Esophagus mucosa (tissue), 1 donor: ENCODE measurements around the gene FOSL1. TPM values are rescaled to one million over a fixed set of nuclear protein-coding genes. Genes with fewer than 3 reads are reported as not detected.

ENCODE experiments used
- ATAC-seq: fragments of 200-7000 bp; cut with Tn5 transposase; one replicate; pipeline ENCODE4 v1.9.1; 2020
- total RNA-seq: library from RNA; stranded (reverse); gene quantifications from one replicate; pipeline ENCODE4 v1.2.4, GENCODE V29; 2023
- donor health status: DM: yes; HTN: yes; CAD: no.

FOSL1 gene
- total RNA-seq, 1 donor from 2014 or later, result 28.9 TPM

DNA sequence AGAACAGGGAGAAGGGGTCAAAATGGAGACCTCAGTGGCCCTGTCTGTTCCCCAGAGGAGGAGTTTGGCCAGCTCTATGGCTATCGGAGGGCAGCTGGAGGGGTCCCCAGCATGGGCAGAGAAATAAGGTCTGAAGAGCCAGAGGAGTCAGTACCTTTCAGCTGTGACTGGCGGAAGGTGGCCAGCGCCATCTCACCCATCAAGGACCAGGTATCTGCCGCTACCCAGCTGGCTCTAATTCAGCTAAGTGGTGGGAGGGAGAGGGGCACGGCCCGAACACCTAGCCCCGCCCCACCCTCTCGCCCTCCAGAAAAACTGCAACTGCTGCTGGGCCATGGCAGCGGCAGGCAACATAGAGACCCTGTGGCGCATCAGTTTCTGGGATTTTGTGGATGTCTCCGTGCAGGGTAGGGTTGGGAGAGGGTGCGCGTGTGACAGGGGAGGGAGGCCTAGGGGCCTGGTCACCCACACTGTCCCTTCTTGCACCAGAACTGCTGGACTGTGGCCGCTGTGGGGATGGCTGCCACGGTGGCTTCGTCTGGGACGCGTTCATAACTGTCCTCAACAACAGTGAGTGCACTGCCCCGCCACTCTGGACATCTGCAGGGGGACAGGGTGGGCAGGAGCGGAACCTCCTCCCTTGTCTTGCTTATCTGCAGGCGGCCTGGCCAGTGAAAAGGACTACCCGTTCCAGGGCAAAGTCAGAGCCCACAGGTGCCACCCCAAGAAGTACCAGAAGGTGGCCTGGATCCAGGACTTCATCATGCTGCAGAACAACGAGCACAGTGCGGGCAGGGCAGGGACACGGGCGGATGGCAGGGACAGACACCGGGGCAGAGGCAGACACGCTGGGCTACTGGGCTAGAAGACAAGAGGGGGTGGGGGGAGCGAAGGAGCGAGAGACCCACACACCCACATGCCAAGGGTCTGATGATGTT is 17.8 kb downstream of the FOSL1 start:
- ATAC-seq, result no peak

DNA sequence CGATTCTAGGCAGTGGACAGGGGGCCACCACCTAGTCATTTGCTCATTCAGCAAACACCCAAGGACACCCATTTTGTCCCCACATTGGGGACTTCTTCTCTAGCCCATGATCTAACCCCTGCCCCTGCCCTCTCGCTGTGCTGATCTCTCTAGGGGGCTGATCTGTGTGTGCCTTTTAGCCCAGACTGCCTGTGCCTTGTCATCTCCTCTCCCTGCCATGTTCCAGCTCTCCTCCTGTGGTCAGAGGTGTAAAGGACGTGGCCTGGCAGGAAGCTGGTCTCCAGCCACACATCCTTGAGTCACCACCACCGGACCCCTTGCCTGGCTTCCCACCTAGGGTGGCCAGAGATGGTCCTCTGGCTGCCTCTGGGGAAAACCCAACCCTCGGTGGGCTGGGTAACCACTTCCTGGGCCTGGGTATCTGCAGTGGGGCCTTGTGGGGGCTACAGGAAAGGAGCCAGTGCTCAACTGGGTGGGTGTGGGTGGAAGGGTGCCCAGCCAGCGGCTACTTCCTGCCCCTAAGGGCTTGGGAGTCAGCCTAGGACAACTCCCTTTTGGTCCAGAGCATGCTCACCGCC is 19.3 kb downstream of the FOSL1 start:
- no peak for ATAC-seq

DNA sequence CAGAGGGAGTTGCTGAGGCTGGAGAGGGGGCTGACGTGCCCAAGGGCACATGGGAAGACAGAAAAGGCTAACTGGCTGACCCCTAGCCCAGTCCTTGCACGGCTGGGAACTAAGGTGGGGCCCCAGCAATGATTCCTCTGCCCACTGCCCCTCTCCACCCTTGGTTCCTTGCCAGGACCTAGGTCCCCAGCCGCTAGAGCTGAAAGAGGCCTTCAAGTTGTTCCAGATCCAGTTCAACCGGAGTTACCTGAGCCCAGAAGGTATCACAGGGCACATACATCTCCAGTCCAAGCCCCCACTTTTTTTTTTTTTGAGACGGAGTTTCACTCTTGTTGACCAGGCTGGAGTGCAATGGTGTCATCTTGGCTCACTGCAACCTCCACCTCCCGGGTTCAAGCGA is 20.2 kb downstream of the FOSL1 start:
- ATAC-seq, result no peak

DNA sequence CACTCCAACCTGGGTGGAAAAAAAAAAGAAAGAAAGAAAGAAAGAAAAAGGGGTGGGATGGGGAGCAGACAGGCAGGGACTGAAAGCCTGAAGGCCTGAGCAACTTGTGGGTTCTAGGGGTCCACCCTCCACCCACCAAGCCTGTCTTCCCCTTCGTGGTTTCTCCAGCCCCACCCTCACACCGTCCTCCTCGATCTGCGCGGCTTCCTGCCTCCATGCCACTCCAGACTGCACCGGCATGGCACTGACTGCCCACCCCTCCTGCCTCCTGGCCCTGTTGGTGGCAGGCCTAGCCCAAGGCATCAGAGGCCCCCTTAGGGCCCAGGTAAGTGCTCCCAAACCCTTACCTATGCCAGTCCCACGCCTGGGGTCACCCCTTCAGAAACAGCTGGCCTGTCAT is 20.6 kb downstream of the FOSL1 start, which contains the start of gene CTSW:
CTSW (plus strand) TSS at position 221 of the 400 bp plus-strand sequence; CDS start at position 239, 18 bp downstream.
- peak; percentile 6 for ATAC-seq

DNA sequence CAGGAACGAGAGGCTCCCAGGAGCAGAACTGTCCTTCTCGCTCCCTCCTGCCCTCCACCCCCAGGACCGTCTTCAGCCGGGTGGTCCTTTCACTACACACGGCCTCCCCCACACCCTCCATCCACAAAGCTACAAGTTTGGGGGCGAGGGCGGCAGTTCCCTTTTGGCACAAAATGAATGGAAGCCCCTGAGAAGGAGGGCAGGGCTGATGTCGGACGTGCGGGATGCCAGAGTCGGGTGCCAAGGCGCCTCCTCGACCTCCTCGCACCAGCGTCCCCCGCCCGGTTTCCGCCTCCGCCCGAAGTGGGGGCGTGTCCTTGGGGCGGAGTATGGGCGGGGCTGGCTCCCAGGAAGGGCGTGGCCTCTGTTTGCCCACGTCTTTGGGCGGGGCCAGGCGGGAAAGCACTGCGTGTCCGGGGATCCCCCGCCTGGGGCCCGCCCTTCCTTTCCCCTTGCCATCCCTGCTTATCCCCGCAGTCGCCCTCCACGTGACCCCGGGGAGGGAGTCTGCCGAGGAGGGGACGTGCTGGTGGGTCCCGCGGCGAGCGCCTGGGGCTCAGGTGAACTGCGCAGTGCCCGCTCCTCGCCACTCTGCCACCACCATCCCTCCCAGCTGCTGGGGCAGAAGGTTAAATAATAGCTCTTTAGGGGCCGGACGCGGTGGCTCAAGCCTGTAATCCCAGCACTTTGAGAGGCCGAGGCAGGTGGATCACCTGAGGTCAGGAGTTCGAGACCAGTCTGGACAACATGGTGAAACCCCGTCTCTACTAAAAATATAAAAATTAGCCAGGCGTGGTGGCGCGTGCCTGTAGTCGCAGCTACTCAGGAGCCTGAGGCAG is 26.7 kb downstream of the FOSL1 start:
- ATAC-seq, result peak; percentile 92

DNA sequence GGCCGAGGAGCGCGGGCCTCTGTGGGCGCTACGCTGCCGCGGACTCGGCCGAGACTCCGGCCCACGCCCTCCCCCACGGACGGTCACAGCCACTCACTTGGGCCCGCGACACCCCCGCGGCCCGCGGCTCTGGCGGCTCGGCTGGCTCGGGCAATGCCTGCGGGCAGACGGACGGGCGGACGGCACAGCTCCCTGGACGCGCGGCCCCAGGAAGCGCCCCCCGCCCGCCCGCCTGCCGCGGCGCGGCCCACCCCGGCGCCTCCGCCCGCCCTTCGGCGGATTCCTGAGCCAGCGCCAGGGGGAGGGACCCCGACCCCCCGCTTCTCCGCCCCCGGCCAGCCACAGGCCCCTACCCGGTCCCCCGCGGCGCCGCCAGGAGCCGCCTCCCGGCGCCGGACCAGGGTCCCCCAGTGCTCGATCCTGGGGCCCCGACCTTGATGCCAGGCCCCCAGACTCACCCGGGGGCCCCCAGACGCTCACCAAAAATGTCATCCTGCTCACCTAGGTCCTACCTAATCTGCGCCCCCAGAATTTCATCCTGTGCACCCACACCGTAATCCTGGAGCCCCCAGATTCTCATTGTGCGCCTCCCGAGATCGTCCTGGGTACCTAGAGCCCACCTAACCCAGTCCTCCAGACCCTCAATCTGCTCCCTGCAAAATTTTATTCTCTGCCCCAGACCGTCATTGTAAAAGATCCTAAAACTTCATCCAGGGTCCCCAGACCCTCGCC is 27.4 kb downstream of the FOSL1 start, which contains the start of gene EFEMP2:
EFEMP2 (minus strand) TSS at position 215 of the 732 bp plus-strand sequence. CDS start 446 bp downstream, outside the sequence.
- no peak for ATAC-seq

DNA sequence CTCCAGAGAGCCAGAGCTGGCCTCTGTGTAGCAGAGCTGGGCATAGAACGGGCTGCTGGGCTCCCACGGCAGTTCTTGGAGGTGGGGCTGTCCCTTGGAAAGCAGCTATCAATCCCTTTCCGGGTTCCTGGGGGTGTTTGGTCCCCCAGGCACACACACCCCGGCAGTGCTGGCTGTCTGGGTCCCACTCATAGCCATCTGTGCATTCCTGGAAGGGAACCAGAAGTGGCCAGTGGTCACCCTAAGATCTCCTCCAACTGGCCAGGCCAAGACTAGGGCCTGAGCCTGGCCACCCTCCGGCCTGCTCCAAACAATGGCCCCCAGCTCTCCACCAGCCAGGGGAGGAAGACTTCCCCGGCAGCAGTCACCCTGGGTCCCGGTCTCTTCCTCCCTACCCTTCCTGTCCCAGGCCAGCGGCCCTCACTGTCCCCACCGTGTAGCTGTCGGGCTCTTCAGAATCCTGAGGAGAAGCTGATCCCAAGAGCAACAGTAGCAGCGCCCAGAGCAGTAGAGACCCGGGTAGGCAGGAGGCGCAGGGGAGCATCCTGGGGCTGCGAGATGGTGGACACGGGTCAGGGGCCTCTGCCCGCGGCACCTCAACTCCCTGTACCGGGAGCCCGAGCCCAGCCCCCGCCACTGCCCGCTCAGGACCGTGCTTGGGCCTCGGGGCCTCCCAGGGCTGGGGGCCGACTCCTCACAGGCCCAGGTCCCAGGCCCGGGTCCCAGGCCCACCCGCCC is 28.2 kb downstream of the FOSL1 start:
- ATAC-seq, result no peak

DNA sequence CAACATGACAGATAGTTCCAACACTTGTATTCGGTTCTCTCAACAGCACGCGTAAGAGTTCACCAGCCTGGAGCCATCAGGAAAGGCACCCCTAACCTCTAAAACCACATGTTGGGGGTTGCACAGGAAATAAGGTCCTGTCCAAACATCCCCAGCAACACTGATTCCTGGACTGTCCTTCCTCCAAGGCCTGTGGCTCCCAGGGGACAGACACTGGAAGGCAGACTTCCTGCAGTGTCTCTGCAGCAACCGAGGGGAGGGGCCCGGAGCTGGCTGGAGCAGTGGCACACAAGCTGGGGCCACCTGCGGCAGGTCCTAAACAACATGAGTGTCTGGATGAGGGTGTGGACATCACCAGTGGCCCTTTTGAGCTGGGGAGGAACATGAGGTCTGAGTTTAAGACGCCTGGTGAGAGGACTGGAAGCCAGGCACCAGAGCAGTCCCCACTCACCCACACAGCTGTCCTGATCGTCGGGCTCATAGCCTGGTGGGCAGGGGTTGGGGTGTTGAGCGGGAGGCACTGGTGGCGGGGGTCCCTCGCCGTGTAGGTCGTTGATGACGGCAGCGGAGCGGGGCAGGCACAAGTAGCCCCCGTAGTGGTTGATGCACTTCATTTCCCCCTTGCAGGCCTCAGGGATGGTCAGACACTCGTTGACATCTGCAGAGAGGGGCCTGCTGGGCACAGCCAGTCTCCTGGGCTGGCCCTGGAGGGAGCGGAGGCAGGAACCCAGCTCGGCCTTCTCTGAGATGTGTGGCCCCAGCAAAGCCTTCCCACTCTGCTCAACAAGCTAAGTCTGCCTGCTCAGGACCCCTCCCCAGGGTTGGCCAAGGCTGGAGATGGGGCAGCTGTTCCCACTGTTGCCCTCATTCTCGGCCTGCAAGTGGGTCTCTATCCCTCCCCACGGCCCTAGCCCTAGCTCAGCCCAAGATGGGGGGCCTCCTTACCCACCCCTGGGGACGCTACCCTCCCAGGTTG is 29.2 kb downstream of the FOSL1 start:
- ATAC-seq, result no peak

DNA sequence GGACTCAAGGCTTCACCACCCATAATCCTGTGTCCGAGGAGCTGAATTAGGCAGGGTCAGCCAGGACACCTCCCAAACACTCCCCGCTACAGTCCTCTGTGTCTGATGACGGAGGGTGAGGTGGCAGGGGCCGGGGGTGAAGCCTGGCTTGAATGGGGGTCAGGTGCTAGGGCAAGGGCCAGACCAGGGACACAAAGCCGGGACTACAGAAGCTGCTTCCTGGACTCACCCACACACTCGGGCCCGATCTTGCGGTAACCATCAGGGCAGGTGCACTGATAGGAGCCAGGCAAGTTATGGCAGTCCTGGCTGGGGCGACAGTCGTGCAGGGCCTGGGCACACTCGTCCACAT is 29.9 kb downstream of the FOSL1 start:
- no peak for ATAC-seq

DNA sequence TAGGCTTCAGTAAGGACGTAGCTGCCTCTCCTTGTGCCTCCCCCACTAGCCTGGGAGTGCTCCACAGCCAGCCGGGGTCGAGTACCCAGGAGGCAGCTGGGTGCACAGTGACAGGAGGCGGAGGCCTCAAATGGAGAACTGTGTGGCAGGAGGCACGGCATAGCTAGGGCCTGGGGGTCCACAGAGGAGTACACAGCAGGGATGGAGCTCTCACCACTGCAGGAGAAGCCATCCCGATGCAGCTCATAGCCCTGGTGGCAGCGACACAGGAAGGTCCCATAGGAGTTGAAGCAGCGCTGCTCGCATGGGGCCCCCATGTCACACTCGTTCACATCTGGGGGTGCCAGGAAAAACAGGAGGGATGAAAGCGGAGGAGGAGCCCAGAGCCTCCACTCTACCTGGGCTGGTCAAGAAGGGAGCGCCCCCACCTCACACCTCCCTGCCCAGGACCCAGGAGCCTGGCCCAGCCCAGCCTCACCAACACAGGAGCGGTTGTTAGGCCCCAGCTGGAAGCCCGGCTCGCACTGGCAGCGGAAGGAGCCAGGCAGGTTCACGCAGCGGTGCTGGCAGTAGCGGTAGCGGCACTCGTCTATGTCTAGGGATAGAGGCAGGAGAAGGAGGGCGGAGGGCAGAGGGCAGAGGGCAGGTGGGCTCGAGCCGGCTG is 30.4 kb downstream of the FOSL1 start:
- no peak for ATAC-seq

DNA sequence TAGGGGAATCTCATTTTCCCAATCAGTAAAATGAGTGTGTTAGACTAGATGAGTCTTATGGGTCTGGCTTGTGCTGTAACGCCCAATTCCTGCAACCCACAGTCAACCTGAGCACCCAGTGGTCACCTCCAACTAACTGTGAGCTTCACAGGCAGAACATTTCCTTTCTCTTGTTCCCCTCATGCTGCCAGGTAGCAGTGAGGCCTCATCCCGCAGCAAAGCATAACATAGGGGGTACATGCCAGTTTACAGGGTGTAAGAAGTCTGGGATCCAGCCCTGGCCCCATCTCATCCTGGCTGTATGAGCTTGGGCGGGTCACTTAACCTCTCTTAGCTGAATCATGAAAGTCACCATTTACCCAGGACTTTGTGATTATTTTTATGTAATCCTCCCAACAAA is 31.3 kb downstream of the FOSL1 start:
- no peak for ATAC-seq

DNA sequence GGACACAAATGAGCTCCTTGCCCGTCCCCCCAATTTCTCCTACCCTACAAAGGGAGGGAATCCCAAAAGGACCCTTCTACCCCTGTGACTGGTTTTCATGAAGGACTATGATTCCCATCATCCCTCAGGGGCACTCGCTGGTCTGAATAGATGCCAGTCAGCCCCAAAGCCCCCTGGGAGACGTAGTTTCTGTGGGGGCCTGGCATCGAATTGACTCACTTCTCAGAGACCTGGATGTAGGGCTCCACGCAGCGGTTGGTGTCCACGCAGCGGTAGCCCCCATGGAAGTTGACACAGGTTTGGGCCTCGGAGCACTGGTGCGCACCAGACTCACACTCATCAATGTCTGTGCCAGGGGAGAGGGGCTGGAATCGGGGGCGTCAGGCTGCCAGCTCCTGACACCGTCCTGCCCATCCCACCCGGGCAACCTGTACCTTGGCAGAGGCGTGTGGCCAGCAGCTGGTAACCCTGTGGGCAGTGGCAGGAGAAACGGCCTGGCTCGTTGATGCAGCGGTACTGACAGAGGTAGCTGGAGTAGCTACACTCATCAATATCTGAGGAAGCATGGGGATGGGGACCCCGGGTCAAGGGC is 32.0 kb downstream of the FOSL1 start:
- no peak for ATAC-seq

DNA sequence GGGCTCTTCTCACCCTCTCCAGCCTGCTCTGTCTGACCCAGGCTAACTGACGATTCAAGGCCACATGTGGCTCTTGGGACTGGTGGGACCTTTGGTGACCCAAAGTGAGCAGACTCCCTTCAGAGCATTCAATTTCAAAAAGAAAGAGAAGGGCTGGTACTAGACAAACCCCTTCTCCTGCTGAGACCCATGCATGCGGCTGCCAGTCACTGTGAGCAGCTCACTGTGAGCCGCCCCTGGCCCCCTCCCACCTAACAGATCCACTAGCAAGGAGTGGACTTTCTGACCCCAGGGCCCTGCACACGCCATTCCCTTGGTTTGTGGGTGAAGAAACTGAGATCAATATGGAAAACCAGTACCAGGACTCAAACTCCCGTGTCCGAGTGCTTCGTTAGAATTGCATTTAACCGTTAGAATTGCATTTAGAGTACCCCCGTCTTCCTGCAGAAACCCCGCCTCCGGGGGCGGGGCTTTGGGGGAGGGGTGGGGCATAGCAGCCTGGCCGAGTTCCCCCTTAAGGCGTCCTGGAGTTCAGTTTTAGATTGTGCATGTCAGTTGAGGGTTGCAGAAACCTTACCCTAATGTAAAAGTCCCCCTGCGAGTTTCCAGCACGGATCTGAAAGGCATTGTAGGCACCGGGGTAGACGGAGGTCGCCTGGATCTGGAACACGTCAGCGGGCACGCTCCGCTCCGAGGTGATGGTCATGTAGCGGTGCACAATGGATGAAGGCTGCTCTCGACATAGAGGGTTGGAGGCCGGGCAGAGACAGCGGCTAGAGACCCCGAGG is 32.7 kb downstream of the FOSL1 start:
- ATAC-seq, result no peak

DNA sequence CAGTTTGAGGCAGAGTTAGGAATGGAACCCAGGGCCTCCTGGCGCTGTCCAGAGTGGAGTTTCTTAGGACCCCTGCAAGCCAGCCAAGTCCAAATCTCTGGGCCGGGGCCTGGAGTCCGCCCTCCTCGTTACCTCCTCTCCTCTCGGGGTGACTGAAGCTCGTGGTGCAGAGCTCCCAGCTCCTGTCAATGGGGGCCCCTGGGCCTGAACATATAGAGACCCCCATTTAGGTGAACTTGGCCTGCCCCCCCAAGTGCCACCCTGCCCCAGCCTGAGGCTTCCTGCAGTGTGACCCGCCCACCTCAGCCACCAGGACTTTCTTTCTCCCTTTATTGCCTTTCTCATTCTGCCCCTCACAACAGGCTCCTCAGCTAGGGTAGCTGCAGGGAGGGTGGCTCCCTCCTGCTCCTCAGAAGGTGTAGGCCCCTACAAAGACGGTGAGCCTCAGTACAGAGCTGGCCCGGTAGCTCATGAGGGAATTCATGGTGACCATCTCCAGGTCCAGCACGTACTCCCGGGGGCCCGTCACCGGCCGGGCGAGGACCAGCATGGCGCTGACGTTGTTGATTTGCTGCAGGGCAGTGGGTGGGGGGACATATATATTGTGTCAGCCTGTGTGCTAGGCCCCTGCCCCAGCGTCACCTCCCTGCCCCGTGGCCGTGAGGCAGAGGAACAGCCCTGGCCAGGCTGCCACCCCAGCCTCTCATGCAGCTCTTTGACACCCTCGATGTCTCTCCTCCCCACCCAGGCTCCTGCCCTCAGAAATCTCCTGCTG is 33.5 kb downstream of the FOSL1 start:
- no peak for ATAC-seq

DNA sequence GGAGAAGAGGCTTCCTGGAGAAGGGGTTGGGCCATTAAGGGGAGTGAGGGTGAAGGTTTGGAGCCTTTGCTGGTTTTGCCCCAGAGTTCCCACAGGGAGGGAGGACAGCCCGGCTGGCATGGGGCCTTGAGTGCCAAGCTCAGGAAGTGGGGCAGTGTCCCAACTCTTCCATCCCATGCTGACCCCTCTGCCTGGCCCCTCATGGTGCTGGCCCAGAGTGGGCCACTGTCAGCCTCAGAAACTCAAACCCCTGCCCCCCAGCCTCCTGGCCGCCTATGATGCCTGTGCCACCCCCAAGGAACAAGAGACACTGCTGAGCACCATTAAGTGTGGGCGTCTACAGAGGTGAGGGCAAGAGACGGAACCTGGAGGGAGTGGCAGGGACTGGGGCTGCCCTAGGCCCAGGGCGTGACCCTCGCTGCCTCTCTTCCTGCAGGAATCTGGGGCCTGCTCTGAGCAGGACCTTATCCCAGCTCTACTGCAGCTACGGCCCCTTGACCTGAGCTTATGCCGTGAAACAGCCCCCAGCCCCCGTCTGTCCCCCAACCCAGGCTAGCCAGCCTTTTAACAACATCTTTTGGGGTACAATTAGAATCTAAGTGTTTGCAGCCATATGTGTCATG is 34.5 kb downstream of the FOSL1 start:
- ATAC-seq, result no peak

DNA sequence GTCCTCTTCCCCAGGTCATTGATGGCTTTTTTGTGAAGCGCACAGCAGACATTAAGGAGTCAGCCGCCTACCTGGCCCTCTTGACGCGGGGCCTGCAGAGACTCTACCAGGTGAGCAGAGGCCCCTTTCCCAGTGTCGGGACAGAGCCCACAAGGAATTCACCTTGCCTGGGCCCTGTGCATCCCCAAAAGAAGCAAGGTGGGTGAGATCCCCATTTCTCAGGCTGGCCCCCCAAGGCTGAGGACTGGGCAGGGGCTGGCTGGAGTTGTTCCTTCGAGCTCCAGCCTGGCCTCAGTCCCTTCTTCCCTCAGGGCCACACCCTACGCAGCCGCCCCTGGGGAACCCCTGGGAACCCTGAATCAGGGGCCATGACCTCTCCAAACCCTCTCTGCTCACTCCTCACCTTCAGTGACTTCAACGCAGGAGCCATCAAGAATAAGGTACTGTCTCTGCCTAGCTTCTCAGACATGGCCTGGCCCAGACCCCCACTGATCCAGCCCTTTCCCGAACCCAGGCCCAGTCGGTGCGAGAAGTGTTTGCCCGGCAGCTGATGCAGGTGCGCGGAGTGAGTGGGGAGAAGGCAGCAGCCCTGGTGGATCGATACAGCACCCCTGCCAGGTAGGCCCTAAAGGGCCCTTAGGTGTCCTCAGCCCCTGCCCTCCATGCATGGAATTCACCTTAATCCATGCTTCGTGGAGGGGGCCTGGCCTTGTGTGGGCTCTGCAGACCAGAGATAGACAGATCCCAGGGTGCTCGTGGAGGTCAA is 35.3 kb downstream of the FOSL1 start:
- ATAC-seq, result no peak
